Gastrocnemius medialis (tissue), 4 donors: ENCODE data around the gene MAGI1.

Experiments
- CTCF ChIP-seq, 5 experiments: fragments of 450-650 bp in 3 of 5; fragments of 200-600 bp in 2 of 5; sonication (generic) in 2 of 5; IDR thresholded peaks in 4 of 5; conservative IDR thresholded peaks in 1 of 5; 1 replicate in 4 of 5; 2 replicates in 1 of 5; pipeline ENCODE4 v1.5.1; 2016 to 2019; ENCODE audit warnings: antibody characterized with exemption in 5 of 5, mild to moderate bottlenecking in 3 of 5, moderate library complexity in 3 of 5
- POLR2A ChIP-seq, 2 donors: fragments of 450-650 bp; IDR thresholded peaks; one replicate each; pipeline ENCODE4 v1.6.1; 2017; ENCODE audit warnings: antibody characterized with exemption in 2 of 2, mild to moderate bottlenecking in 2 of 2, moderate library complexity in 2 of 2

- TF ChIP-seq POLR2A (IDR thresholded peaks at IDR 0.05) (no peak), CTCF (IDR thresholded peaks at IDR 0.05 in 4 of 5, conservative IDR thresholded peaks at IDR 0.05 in 1 of 5) (no peak)
Measured at GRCh38 chr3:65497236-65497635, 541.5 kb downstream of the MAGI1 start.
